Heart right ventricle (tissue), 16 donors: ENCODE results near the gene GKN1. TPM values are rescaled to one million over a fixed set of nuclear protein-coding genes. Genes with fewer than 3 reads are reported as not detected.

ENCODE experiments used
- ATAC-seq, 8 donors: fragments of 200-7000 bp; cut with Tn5 transposase; one replicate each; pipeline ENCODE4 v1.9.1; 2020; ENCODE audit warnings: mild to moderate bottlenecking in 8 of 8, moderate library complexity in 8 of 8, moderate number of reproducible peaks in 1 of 8
- DNase-seq, 2 donors: peaks; one replicate each; pipeline ENCODE4 v3.0.0-alpha.2; 2020
- H3K27ac ChIP-seq, 10 donors: fragments of 200-600 bp; sonication (generic) in 2 of 10; one replicate each; pipeline versions ENCODE4 v1.5.0 to v1.8.0; 2020 to 2022; ENCODE audit warnings: mild to moderate bottlenecking in 3 of 10
- H3K27me3 ChIP-seq, 7 donors: fragments of 200-600 bp; one replicate each; pipeline ENCODE4 v1.8.0; 2021 to 2022; ENCODE audit warnings: mild to moderate bottlenecking in 2 of 7
- H3K36me3 ChIP-seq, 9 donors: fragments of 200-600 bp; sonication (generic) in 1 of 9; one replicate each; pipeline versions ENCODE4 v1.5.0 to v1.8.0; 2020 to 2022; ENCODE audit warnings: mild to moderate bottlenecking in 2 of 9
- H3K4me1 ChIP-seq, 9 donors: fragments of 200-600 bp; sonication (generic) in 1 of 9; one replicate each; pipeline versions ENCODE4 v1.5.0 to v1.8.0; 2020 to 2022; ENCODE audit warnings: mild to moderate bottlenecking in 4 of 9
- H3K4me3 ChIP-seq, 10 donors: fragments of 200-600 bp; sonication (generic) in 2 of 10; one replicate each; pipeline versions ENCODE4 v1.5.0 to v1.8.0; 2020 to 2022; ENCODE audit warnings: mild to moderate bottlenecking in 7 of 10, moderate library complexity in 2 of 10
- H3K9me3 ChIP-seq, 11 donors: fragments of 200-600 bp in 10 of 11; sonication (generic) in 2 of 11; one replicate each; pipeline versions ENCODE4 v1.5.0 to v1.8.0; 2013 to 2022; ENCODE audit warnings: mild to moderate bottlenecking in 2 of 11, control low read depth in 1 of 11, moderate library complexity in 1 of 11
- CTCF ChIP-seq, 9 donors: fragments of 200-600 bp; sonication (generic) in 2 of 9; IDR thresholded peaks; one replicate each; pipeline versions ENCODE4 v1.5.0 to v1.8.0; 2021 to 2022; ENCODE audit warnings: antibody characterized with exemption in 9 of 9, mild to moderate bottlenecking in 5 of 9, moderate library complexity in 1 of 9
- WGBS, 2 donors: extraction: QIAGEN DNeasy Blood & Tissue Kit; methylation state at CpG; one replicate each; pipeline ENCODE4 v1.1.7; 2013; ENCODE audit warnings: inconsistent platforms in 1 of 2; 5-methylcytosine and 5-hydroxymethylcytosine counted together
- intact Hi-C, 10 donors: fragments of 100-400 bp; cut with DNase I; formaldehyde crosslinking; loops; one replicate each; pipeline versions ENCODE4 v1.11.1 to v1.14.2; 2022
- polyA plus RNA-seq, 2 donors: library from polyadenylated mRNA; stranded (reverse); fragments of 200-250 nt; gene quantifications; one replicate each; pipeline ENCODE4 v1.2.3, GENCODE V29; 2013
- total RNA-seq, 10 donors: library from RNA; stranded (reverse); fragmentation: NEBNext Ultra II Directional in 3 of 10; extraction: Animal tissue kit (Norgen Biotek cat#: 25700) in 3 of 10; gene quantifications; one replicate each; pipeline versions ENCODE4 v1.2.1 to v1.2.4, GENCODE V29; 2021 to 2023
- donor health status: Arrhythmogenic right ventricular cardiomyopathy.
- donor health status: ischemic (EF 13 %, LVEDD 7.1; RV severe dilation, severe dysfunction).
- donor health status: healthy with polysubstance abuse.
- donor health status: DM: no; HTN: yes; CAD: no.
- donor health status: DM: no; HTN: no; CAD: no.
- donor health status: ischemic (EF 25% LVEDD 6.9; RV normal size, moderate dysfunction).
- donor health status: ischemic (EF 25% LVEDD 5.7; RV mildly dilated, moderate dysfunction).
- donor health status: healthy.
- donor health status: DM: yes; HTN: yes; CAD: no.
- donor health status: Ischemic cardiomyopathy.
- donor health status: ischemic (EF 35%, LVEDD 5.7; RV mildly dilated, moderate dysfunction).
- donor health status: nonischemic (EF 11% LVEDD 7.7; RV severe dilation, severe dysfunction).
- donor health status: DM: yes; HTN: yes; CAD: no.
- donor health status: PGD.
- donor health status: ischemic (EF 29% LVEDD 5.4; RV normal size, mild dysfunction).
- donor health status: nonischemic (EF 23%, LVEDD 6.1; RV moderate dilation, normal function).

The GKN1 gene
- total and polyA plus RNA-seq, 12 donors, result 0.19 TPM; not detected in 11

GRCh38 chr2:69023236-69023635 lies 48.8 kb downstream of the GKN1 start:
- no peak for DNase-seq
- Histone ChIP-seq H3K27me3 (peaks cover 0 to 8% (median 0%) of the 10 kb centered on the region in 7 donors), H3K9me3 (peaks cover 0 to 7% (median 0%) of the 10 kb centered on the region in 11 donors), H3K4me1 (peaks cover 0 to 30% (median 12%) of the 10 kb centered on the region in 9 donors), H3K36me3 (no peaks in the 10 kb centered on the region), H3K4me3 (no peak overlapping the region), H3K27ac (no peak overlapping the region)
- no peak for TF ChIP-seq CTCF (IDR thresholded peaks at IDR 0.05)
- intact Hi-C loops, result no loop called here
- ATAC-seq, result no peak
- 95 to 99% methylated on average over 2 of the region's 2 CpGs for WGBS, 2 donors

GRCh38 chr2:69026026-69026425 lies 51.6 kb downstream of the GKN1 start:
- H3K4me1 ChIP-seq, result peaks cover 0 to 13% (median 2%) of the 10 kb centered on the region in 9 donors
- TF ChIP-seq CTCF (IDR thresholded peaks at IDR 0.05), result peak; percentile 23 to 72 (median 64)
- H3K27ac ChIP-seq, result no peak overlapping the region

GRCh38 chr2:69026691-69027459 lies 52.4 kb downstream of the GKN1 start:
- Histone ChIP-seq H3K27me3 (no peaks in the 10 kb centered on the region), H3K9me3 (peaks cover 0 to 8% (median 0%) of the 10 kb centered on the region in 11 donors), H3K4me1 (peaks cover 0 to 9% (median 0%) of the 10 kb centered on the region in 9 donors), H3K4me3 (no peak overlapping the region), H3K36me3 (no peaks in the 10 kb centered on the region), H3K27ac (no peak overlapping the region)
- TF ChIP-seq CTCF (IDR thresholded peaks at IDR 0.05), result no peak
- 79 to 88% methylated on average over 13 of the region's 13 CpGs for WGBS, 2 donors
- intact Hi-C loops, result loop anchor here in 9 of 10 donors (1.0 to 5.0 kb wide), 4 partner anchors 135 to 280 kb away; no protein-coding TSS in a partner anchor
- ATAC-seq (no peak), DNase-seq (no peak)

More at GRCh38 chr2:69026026-69026425, 51.6 kb downstream of the GKN1 start:
- 61 to 62% methylated on average over 4 of the region's 4 CpGs for WGBS, 2 donors
- ATAC-seq (peak; percentile 67 to 91 (median 76)), DNase-seq (peak in 1 of 2 donors; percentile 41)
- intact Hi-C loops, result loop anchor here in 9 of 10 donors (1.0 to 5.0 kb wide), 4 partner anchors 136 to 281 kb away; no protein-coding TSS in a partner anchor
- H3K36me3 ChIP-seq, result no peaks in the 10 kb centered on the region
- H3K4me3 ChIP-seq, result no peak overlapping the region
- peaks cover 0 to 1% (median 0%) of the 10 kb centered on the region in 7 donors for H3K27me3 ChIP-seq
- peaks cover 0 to 8% (median 0%) of the 10 kb centered on the region in 11 donors for H3K9me3 ChIP-seq

Other genes with a start within 250 kb of the GKN1 start
- gene ARHGAP25, start 239.8 kb upstream of the GKN1 start, total RNA-seq, result 10 to 100 TPM in 1 of 10 donors, 1 to 10 TPM in 9; 2.7 to 17.3 (median 5.2) TPM
- 1 to 10 TPM; 2.6 to 6.8 TPM for gene ARHGAP25, start 239.8 kb upstream of the GKN1 start, polyA plus RNA-seq
- under 1 TPM in 1 of 10 donors, not detected in 9; 0.31 TPM for gene BMP10, start 103.2 kb upstream of the GKN1 start, total RNA-seq
- under 1 TPM in 1 of 2 donors, not detected in 1; 0.03 TPM for gene BMP10, start 103.2 kb upstream of the GKN1 start, polyA plus RNA-seq
- gene GKN2, start 21.7 kb upstream of the GKN1 start, total RNA-seq, result not detected
- gene GKN2, start 21.7 kb upstream of the GKN1 start, polyA plus RNA-seq, result not detected
- gene ANTXR1, start 38.5 kb downstream of the GKN1 start, total RNA-seq, result 10 to 100 TPM; 19.0 to 33.1 (median 24.1) TPM
- 10 to 100 TPM in 1 of 2 donors, 1 to 10 TPM in 1; 8.9 to 26.7 TPM for gene ANTXR1, start 38.5 kb downstream of the GKN1 start, polyA plus RNA-seq